ENCODE results near the gene TAGLN. TPM values are rescaled to one million over a fixed set of nuclear protein-coding genes. Genes with fewer than 3 reads are reported as not detected.
A peak's percentile ranks its signal among the peaks of the same experiment; 100 is the strongest.

Gene TAGLN
- 100 to 1,000 TPM; 124 to 372 TPM for total RNA-seq

DNA sequence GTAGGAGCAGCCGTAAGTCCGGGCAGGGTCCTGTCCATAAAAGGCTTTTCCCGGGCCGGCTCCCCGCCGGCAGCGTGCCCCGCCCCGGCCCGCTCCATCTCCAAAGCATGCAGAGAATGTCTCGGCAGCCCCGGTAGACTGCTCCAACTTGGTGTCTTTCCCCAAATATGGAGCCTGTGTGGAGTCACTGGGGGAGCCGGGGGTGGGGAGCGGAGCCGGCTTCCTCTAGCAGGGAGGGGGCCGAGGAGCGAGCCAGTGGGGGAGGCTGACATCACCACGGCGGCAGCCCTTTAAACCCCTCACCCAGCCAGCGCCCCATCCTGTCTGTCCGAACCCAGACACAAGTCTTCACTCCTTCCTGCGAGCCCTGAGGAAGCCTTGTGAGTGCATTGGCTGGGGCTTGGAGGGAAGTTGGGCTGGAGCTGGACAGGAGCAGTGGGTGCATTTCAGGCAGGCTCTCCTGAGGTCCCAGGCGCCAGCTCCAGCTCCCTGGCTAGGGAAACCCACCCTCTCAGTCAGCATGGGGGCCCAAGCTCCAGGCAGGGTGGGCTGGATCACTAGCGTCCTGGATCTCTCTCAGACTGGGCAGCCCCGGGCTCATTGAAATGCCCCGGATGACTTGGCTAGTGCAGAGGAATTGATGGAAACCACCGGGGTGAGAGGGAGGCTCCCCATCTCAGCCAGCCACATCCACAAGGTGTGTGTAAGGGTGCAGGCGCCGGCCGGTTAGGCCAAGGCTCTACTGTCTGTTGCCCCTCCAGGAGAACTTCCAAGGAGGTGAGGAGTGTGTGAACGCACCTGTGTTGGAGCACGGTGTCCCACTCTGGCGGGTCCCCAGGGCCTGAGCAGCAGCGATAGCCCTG is at the start of gene TAGLN:
Gene TAGLN, plus strand, starts transcription at position 318 of the 863 bp plus-strand sequence. CDS start 3,644 bp downstream, outside the sequence.
- intact Hi-C loops (cut with DNase I) = no loop called here
- Histone ChIP-seq H3K27ac (peak within 1 kb of the TSS in 3 of 4 donors; percentile 21 to 60 (median 53)), H3K27me3 (no peaks in the 10 kb centered on the region), H3K4me3 (no peak within 1 kb of the TSS), H3K36me3 (replicated peaks in 1 of 2; ENCODE audit: insufficient read depth in 1 of 2, low read depth in 2 of 2) (peaks cover 0 to under 1% of the 10 kb centered on the region in 2 donors), H3K9me3 (no peaks in the 10 kb centered on the region), H3K4me1 (peaks cover 28% of the 10 kb centered on the region)
- DNase-seq = peak; percentile 35 to 55 (median 48)
- 56 to 64% methylated on average over 13 to 30 of the region's 34 CpGs for WGBS, 2 donors
- ATAC-seq = peak; percentile 43
- peak in 2 of 3 donors; percentile 30 to 41 for TF ChIP-seq POLR2A (IDR thresholded peaks at IDR 0.05)
- TF ChIP-seq, protein P1, sequence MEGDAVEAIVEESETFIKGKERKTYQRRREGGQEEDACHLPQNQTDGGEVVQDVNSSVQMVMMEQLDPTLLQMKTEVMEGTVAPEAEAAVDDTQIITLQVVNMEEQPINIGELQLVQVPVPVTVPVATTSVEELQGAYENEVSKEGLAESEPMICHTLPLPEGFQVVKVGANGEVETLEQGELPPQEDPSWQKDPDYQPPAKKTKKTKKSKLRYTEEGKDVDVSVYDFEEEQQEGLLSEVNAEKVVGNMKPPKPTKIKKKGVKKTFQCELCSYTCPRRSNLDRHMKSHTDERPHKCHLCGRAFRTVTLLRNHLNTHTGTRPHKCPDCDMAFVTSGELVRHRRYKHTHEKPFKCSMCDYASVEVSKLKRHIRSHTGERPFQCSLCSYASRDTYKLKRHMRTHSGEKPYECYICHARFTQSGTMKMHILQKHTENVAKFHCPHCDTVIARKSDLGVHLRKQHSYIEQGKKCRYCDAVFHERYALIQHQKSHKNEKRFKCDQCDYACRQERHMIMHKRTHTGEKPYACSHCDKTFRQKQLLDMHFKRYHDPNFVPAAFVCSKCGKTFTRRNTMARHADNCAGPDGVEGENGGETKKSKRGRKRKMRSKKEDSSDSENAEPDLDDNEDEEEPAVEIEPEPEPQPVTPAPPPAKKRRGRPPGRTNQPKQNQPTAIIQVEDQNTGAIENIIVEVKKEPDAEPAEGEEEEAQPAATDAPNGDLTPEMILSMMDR (IDR thresholded peaks at IDR 0.05) = no peak

DNA sequence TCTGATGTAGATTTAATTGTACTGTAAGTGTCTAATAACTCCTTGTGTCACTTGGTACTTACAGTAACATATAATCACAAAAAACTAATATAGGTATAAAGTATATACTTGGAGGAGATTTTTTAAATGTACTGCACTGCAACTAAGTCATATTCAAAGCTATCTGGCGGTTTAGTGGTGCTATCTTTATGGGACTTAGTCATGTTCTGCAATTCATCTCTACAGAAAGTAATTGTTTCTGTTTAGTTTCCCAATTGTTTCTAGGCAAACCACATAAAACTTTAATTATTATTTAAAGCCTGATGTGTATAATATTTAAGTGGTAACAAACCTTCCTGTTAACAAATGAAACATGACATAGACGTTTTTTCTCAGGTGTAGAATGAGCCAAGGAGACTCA is 47.1 kb upstream of the TAGLN start:
- DNase-seq = no peak
- peaks cover 72% of the 10 kb centered on the region for H3K4me1 ChIP-seq
- TF ChIP-seq, protein P1 (IDR thresholded peaks at IDR 0.05) = no peak
- TF ChIP-seq POLR2A (IDR thresholded peaks at IDR 0.05) = no peak
- intact Hi-C loops (cut with DNase I) = no loop called here
- H3K9me3 ChIP-seq = no peaks in the 10 kb centered on the region
- no peaks in the 10 kb centered on the region for H3K36me3 ChIP-seq (replicated peaks in 1 of 2; ENCODE audit: insufficient read depth in 1 of 2, low read depth in 2 of 2)
- H3K27ac ChIP-seq = no peak overlapping the region
- H3K4me3 ChIP-seq = no peak overlapping the region
- H3K27me3 ChIP-seq = no peaks in the 10 kb centered on the region
- WGBS, 2 donors = 43 to 57% methylated on average over 2 of the region's 2 CpGs
- no peak for ATAC-seq

DNA sequence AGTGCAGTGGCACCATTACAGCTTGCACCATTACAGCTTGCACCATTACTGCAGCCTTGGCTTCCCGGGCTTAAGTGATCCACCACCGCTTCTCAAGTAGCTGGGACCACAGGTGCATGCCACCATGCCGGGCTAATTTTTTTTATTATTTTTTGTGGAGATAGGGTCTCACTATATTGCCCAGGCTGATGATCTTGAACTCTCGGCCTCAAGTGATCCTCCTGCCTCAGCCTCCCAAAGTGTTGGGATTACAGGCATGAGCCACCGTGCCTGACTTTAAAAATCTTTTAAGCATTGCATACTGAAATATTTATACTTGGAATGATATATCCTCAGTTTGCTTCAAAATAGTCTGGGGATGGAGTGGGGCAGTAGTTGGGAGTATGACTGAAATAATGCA is 44.7 kb upstream of the TAGLN start:
- Histone ChIP-seq H3K27me3 (no peaks in the 10 kb centered on the region), H3K9me3 (no peaks in the 10 kb centered on the region), H3K4me1 (peaks cover 58% of the 10 kb centered on the region), H3K36me3 (replicated peaks in 1 of 2; ENCODE audit: insufficient read depth in 1 of 2, low read depth in 2 of 2) (peaks cover 0 to 2% of the 10 kb centered on the region in 2 donors), H3K27ac (no peak overlapping the region), H3K4me3 (no peak overlapping the region)
- intact Hi-C loops (cut with DNase I) = no loop called here
- ATAC-seq = no peak
- no peak for TF ChIP-seq POLR2A (IDR thresholded peaks at IDR 0.05)
- TF ChIP-seq, protein P1 (IDR thresholded peaks at IDR 0.05) = no peak
- DNase-seq = no peak
- WGBS, 2 donors = 85 to 94% methylated on average over 5 of the region's 5 CpGs

DNA sequence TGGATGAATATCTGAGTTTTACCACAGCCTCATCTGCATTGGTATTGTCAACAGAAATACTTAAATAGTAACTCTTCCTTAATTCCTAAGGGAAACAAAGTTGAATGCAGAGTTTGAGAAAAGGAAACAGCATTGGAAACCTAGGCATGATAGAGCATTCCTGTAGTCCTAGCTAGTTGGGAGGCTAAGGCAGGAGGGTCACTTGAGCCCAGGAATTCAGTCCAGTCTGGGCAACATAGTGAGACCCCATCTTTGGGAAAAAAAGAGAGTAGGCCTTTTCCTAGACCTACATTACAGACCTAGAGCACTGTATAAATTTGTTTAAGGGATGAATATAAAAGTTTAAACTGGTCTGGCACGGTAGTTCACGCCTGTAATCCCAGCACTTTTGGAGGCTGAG is 41.7 kb upstream of the TAGLN start:
- Histone ChIP-seq H3K27me3 (no peaks in the 10 kb centered on the region), H3K4me3 (no peak overlapping the region), H3K9me3 (no peaks in the 10 kb centered on the region), H3K36me3 (replicated peaks in 1 of 2; ENCODE audit: insufficient read depth in 1 of 2, low read depth in 2 of 2) (peaks cover 6 to 7% of the 10 kb centered on the region in 2 donors), H3K4me1 (peaks cover 30% of the 10 kb centered on the region), H3K27ac (no peak overlapping the region)
- WGBS, 2 donors = 88 to 97% methylated on average over 2 of the region's 2 CpGs
- no peak for TF ChIP-seq POLR2A (IDR thresholded peaks at IDR 0.05)
- TF ChIP-seq, protein P1 (IDR thresholded peaks at IDR 0.05) = no peak
- DNase-seq = no peak
- no peak for ATAC-seq
- intact Hi-C loops (cut with DNase I) = no loop called here
